Activated naive CD4-positive, alpha-beta T cell treated with anti-CD3 and anti-CD28 coated beads, Interleukin-2, amount 50 U/mL, for 72 hours (primary cell): ENCODE measurements around the gene BAIAP3. TPM values are rescaled to one million over a fixed set of nuclear protein-coding genes. Genes with fewer than 3 reads are reported as not detected.

Experiments
- ATAC-seq, 2 donors: fragments of 150-1000 bp; cut with Tn5 transposase; 2 replicates each; pipeline ENCODE4 v1.10.0; 2021; ENCODE audit warnings: mild to moderate bottlenecking in 2 of 2, moderate library complexity in 2 of 2
- DNase-seq, 2 donors: peaks; one replicate each; pipeline ENCODE4 v3.0.0; 2021 to 2022; ENCODE audit warnings: low spot score in 2 of 2
- H3K27ac Mint-ChIP-seq, 2 donors: one replicate each; pipeline ENCODE4 v1.8.0; 2022; ENCODE audit warnings: mild to moderate bottlenecking in 2 of 2, mixed read lengths in 2 of 2
- H3K36me3 Mint-ChIP-seq, 2 donors: one replicate each; pipeline ENCODE4 v1.8.0; 2022; ENCODE audit warnings: mixed read lengths in 2 of 2
- H3K9me3 Mint-ChIP-seq, 2 donors: one replicate each; pipeline ENCODE4 v1.8.0; 2022; ENCODE audit warnings: mixed read lengths in 2 of 2
- total RNA-seq, 2 donors: library from RNA; stranded (reverse); gene quantifications; one replicate each; pipeline ENCODE4 v1.2.3, GENCODE V29; 2022

The BAIAP3 gene
- total RNA-seq, 2 donors from 2014 or later: 0.34 to 1.9 TPM

- DNase-seq (no peak), ATAC-seq (no peak)
- no peaks in the 10 kb centered on the region for H3K36me3 Mint-ChIP-seq
- no peak overlapping the region for H3K27ac Mint-ChIP-seq
- H3K9me3 Mint-ChIP-seq: no peaks in the 10 kb centered on the region
These were observed 1.3 kb downstream of the BAIAP3 start for GRCh38 chr16:1334739-1335138.

GRCh38 chr16:1335211-1335971 is 1.9 kb downstream of the BAIAP3 start:
- H3K36me3 Mint-ChIP-seq: no peaks in the 10 kb centered on the region
- H3K27ac Mint-ChIP-seq: no peak overlapping the region
- no peaks in the 10 kb centered on the region for H3K9me3 Mint-ChIP-seq
- DNase-seq: no peak
- ATAC-seq: no peak

- no peak for DNase-seq
- H3K36me3 Mint-ChIP-seq: no peaks in the 10 kb centered on the region
- no peak for ATAC-seq
- no peak overlapping the region for H3K27ac Mint-ChIP-seq
- no peaks in the 10 kb centered on the region for H3K9me3 Mint-ChIP-seq
These were observed 2.6 kb downstream of the BAIAP3 start for GRCh38 chr16:1335996-1336395.

GRCh38 chr16:1336619-1337018 is 3.2 kb downstream of the BAIAP3 start:
- no peaks in the 10 kb centered on the region for H3K36me3 Mint-ChIP-seq
- no peak for DNase-seq

GRCh38 chr16:1337486-1337885 is 4.0 kb downstream of the BAIAP3 start:
- Mint-ChIP-seq H3K27ac (no peak overlapping the region), H3K36me3 (no peaks in the 10 kb centered on the region), H3K9me3 (no peaks in the 10 kb centered on the region)
- DNase-seq (no peak), ATAC-seq (no peak)

More at GRCh38 chr16:1336619-1337018, 3.2 kb downstream of the BAIAP3 start:
- Mint-ChIP-seq H3K27ac (no peak overlapping the region), H3K9me3 (no peaks in the 10 kb centered on the region)
- no peak for ATAC-seq

- no peak overlapping the region for H3K27ac Mint-ChIP-seq
- ATAC-seq (no peak), DNase-seq (no peak)
- no peaks in the 10 kb centered on the region for H3K36me3 Mint-ChIP-seq
- H3K9me3 Mint-ChIP-seq: no peaks in the 10 kb centered on the region
These were observed 4.8 kb downstream of the BAIAP3 start for GRCh38 chr16:1338119-1338730.

GRCh38 chr16:1338855-1339675 is 5.6 kb downstream of the BAIAP3 start:
- H3K9me3 Mint-ChIP-seq: no peaks in the 10 kb centered on the region
- no peaks in the 10 kb centered on the region for H3K36me3 Mint-ChIP-seq
- ATAC-seq (no peak), DNase-seq (no peak)
- H3K27ac Mint-ChIP-seq: no peak overlapping the region

- no peaks in the 10 kb centered on the region for H3K9me3 Mint-ChIP-seq
- no peak for ATAC-seq
These were observed 7.5 kb downstream of the BAIAP3 start for GRCh38 chr16:1340730-1341494.

GRCh38 chr16:1341495-1342420 is 8.3 kb downstream of the BAIAP3 start:
- ATAC-seq (no peak), DNase-seq (no peak)
- Mint-ChIP-seq H3K9me3 (no peaks in the 10 kb centered on the region), H3K27ac (no peak overlapping the region), H3K36me3 (no peaks in the 10 kb centered on the region)

More at GRCh38 chr16:1340730-1341494, 7.5 kb downstream of the BAIAP3 start:
- no peaks in the 10 kb centered on the region for H3K36me3 Mint-ChIP-seq
- no peak for DNase-seq
- H3K27ac Mint-ChIP-seq: no peak overlapping the region

GRCh38 chr16:1342526-1343427 is 9.3 kb downstream of the BAIAP3 start:
- no peaks in the 10 kb centered on the region for H3K9me3 Mint-ChIP-seq
- peak; percentile 92 to 94 for ATAC-seq
- H3K27ac Mint-ChIP-seq: peak overlapping the region in 1 of 2 donors; percentile 43

GRCh38 chr16:1343428-1344242 is 10.2 kb downstream of the BAIAP3 start:
- ATAC-seq: no peak
- no peaks in the 10 kb centered on the region for H3K9me3 Mint-ChIP-seq
- no peak for DNase-seq
- peak overlapping the region in 1 of 2 donors; percentile 43 for H3K27ac Mint-ChIP-seq
- H3K36me3 Mint-ChIP-seq: no peaks in the 10 kb centered on the region

More at GRCh38 chr16:1342526-1343427, 9.3 kb downstream of the BAIAP3 start:
- peak; percentile 82 to 91 for DNase-seq
- H3K36me3 Mint-ChIP-seq: no peaks in the 10 kb centered on the region

GRCh38 chr16:1344499-1344898 is 11.1 kb downstream of the BAIAP3 start:
- DNase-seq: no peak
- peak overlapping the region in 1 of 2 donors; percentile 65 for H3K27ac Mint-ChIP-seq

GRCh38 chr16:1345087-1345486 is 11.6 kb downstream of the BAIAP3 start:
- H3K9me3 Mint-ChIP-seq: no peaks in the 10 kb centered on the region
- no peak overlapping the region for H3K27ac Mint-ChIP-seq
- DNase-seq (no peak), ATAC-seq (no peak)
- H3K36me3 Mint-ChIP-seq: no peaks in the 10 kb centered on the region

More at GRCh38 chr16:1344499-1344898, 11.1 kb downstream of the BAIAP3 start:
- H3K36me3 Mint-ChIP-seq: no peaks in the 10 kb centered on the region
- ATAC-seq: no peak
- no peaks in the 10 kb centered on the region for H3K9me3 Mint-ChIP-seq
